NK-92 (cell line): ENCODE measurements around the gene ADRA2B.
"Not testable (repeated sequence)": the region's sequence is repeated elsewhere in the genome, so short reads cannot be mapped to it uniquely, and the experiment has no call there.

Experiments used
- DNase-seq: peaks from one replicate; lab custom pipeline; 2025; ENCODE audit not compliant: unreplicated experiment; lab: John Stamatoyannopoulos, UW

ADRA2B gene

DNA sequence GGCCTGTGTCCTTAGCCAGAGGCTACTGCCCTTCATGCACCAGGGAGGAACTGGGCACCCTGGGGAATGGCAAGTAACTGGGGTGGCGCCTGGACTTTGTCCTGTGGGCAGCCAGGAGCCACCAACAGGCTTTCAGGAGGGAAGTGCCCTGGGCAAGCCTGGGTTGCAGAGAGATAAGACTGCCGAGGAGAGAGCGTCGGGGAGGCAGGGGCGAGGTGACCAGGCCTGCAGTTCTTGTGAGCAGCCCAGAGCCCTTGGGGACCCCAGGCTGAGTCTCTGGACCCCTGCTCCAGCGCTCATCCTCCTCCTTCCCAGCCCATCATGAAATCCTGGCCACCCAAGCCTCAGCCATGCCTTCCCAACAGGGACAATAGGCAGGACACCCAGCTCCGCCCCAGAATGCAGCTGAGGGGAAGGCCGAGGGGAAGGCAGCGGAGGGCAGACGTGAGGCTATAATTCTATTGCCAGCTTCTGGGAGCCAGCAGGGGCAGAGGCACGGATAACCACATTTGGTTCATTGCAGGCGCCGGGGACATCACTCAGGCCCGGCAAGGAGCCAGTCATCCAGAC is 25.1 kb downstream of the ADRA2B start:
- DNase-seq = no peak

DNA sequence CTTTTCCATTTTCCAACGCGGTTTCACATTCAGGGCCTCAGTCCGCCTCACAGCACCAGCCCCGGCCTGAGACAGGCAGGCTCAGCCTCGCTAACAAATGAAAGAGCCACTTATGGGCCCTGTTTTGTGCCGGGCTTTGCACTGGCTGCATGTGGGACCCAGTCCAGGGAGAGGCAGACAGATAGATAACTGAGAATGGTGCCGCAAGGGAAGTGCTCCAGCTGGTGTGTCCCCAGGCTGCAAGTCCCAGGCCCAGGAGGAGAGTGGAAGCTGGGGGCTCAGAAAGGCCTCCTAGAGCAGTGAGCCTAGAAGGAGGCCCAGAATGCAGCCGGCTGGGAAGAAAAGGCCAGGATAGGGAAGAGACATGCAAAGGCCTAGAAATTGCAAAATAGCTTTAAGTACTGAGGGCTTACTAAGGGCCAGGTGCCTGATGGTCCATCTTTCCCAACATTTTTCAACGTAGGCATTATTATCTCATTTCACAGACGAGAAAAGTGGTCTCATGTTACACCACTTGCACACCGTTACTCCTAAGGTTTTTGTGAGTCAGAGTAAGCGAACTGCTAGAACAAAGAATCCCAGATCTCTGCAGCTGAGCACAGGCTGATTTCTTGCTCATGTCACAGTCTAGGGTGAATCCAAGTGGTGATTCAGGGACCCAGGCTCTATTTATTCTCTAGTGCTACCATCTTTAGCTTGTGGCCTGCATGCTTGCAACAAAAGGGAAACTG is 26.0 kb downstream of the ADRA2B start:
- no peak for DNase-seq

DNA sequence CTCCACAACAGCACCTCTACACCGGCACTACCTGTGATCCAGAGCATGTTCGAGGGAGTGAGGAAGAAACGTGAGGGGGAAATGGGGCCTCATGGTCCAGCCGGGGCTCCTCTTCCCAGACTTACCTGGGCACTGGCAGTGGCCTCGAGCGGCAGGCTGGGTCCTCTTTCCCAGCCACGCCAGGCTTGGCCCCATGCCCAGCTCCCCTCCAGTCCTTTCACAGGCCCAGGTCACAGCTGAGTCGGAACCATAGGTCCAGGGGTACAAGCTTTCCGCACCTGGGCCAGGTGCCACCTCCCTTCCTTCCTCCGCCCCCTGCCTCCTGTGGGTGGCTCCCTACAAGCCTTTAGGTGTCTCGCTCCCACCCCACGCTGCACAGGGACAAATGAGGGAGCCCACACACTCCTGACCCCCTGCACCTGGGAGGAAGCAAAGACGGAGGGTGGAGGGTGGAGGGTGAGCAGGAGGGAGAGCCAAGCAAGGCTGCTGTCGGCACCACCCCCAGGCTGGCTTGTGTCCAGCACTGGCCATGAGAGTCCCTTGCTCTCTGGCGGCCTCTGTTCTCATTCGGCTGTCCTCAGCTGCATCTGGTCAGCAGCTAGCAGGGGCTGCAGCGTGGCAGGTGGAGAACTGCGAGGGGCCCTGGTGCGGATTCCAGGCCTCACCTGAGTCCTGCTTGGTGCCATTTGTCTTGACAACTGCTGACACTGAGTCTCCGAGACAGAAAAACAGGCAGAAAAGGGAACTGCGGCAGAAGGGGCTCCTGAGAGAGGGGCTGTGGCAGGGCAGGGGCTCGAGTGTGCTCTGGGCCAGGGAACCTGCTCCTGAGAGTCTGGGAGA is 26.8 kb downstream of the ADRA2B start:
- no peak for DNase-seq

DNA sequence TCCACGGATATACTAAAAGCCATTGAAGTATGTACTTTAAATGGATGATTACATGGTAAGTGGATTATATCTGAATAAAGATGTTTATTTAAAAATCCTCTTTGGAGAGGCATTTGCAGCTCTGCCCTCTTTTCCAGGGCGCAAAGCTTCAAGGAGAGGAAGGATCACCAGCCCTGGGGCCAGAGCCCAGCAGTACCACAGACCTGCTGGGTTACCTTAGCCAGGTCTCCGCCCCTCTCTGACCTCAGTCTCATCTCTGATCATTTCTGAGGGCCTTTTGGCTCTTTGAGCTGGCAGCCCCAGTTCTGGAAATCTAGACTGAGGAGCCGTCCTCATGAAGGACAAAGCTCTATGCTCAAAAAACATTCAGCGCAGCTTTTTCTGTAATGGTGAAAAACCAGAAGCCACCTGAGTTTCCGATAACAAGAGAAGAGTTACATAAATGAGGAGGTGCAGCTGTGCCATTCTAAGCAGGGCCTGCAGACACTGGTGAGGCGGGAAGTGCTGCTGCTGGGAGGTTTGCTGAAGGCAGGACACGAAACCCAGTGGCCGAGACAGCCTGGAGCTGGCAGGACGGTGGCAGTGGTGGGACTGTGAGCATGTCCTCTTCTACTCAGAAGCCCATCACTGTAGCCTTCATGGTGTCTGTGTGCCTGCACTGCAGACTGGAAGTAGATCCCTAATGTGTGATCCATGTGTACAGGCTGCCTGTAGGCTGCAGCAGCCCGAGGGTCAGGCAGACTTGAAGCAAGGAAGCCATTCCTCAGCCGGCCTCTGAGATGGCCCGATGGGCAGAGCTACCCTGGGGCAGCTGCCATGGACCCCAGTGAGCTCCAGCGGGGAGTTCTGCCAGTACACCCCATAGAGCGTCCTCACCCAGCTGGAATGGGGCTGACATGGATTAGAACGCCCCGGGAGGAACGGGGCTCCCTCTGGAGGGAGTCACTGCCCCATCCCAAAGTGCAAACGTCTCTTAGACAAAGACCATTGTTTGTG is 27.7 kb downstream of the ADRA2B start:
- no peak for DNase-seq

DNA sequence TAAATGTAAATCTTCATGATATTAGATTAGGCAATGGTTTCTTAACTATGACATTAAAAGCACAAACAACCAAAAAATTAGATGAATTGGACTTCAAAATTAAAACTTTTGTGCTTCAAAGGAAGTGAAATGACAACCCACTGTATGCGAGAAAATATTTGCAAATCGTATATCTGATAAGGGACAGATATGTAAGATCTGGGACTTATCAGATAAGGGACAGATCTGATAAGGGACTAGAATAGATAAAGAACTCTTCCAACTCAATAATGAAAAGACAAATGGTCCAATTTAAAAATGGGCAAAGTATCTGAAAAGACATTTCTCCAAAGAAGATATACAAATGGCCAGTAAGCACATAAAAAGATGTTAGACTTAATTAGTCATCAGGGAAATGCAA is 29.2 kb downstream of the ADRA2B start:
- no peak for DNase-seq

DNA sequence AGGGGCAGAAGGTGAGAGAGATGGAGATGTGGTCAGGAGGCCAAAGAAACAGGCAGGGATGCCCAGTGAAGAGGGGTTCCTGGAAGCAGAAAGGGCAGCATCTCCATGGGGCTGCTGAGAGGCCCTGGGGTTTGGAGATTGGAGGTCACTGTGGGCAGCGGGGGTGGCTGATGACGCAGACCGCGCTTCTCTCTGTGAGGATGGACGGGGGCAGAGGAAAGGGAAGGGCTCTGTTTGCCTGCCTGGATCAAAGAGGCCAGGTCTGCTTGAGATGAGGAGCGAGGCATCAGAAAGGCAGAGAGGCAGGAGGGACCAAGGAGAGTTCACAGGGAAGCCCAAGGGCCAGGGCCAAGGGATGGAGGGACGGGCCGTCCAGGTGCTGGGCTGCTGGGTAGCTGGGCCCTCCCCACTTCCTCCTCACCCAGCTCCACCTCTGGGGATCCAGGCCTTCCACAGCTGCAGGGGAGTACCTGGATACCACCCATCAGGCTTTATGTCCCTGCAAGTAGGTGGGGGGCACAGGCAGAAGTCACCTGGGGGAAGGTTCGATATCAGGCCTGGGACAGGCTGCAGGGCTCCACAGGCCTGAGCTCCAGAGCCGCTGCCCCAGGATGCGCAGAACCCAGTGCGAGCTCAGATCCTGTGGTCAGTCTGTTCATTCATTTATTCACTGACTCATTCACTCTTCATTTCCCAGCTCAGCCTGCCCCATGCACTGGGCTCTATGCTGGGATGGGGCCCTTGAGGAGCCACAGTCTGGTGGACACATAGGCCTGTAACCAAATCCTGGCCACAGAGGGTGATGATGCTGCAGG is 30.6 kb downstream of the ADRA2B start:
- DNase-seq = no peak

DNA sequence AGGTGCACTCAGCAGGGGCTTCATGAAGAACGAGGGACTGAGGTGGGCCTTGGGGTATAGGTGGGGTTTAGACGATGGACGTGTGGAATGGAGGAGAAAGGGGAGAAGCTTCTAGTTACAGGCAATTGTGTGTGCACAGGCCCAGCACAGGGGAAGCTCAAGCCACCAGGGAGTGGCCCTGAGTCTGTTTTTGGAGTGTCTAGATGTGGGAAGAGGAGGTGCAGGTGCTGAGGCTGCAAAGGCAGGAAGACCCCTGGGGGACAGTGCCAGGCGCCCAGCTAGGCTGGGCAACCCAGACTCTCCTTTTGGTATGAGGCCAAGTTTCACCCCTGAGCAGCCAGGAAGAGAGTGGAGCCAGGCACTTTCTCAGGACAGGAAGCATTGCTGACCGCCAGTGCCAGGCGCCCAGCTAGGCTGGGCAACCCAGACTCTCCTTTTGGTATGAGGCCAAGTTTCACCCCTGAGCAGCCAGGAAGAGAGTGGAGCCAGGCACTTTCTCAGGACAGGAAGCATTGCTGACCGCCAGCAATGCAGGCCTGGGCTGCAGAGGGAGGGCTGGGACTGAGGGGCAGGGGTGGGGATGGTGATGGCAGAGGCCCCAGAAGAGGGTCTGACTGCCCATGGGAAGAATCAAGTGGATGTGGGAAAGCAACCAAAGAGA is 31.4 kb downstream of the ADRA2B start:
- DNase-seq = not testable (repeated sequence)

DNA sequence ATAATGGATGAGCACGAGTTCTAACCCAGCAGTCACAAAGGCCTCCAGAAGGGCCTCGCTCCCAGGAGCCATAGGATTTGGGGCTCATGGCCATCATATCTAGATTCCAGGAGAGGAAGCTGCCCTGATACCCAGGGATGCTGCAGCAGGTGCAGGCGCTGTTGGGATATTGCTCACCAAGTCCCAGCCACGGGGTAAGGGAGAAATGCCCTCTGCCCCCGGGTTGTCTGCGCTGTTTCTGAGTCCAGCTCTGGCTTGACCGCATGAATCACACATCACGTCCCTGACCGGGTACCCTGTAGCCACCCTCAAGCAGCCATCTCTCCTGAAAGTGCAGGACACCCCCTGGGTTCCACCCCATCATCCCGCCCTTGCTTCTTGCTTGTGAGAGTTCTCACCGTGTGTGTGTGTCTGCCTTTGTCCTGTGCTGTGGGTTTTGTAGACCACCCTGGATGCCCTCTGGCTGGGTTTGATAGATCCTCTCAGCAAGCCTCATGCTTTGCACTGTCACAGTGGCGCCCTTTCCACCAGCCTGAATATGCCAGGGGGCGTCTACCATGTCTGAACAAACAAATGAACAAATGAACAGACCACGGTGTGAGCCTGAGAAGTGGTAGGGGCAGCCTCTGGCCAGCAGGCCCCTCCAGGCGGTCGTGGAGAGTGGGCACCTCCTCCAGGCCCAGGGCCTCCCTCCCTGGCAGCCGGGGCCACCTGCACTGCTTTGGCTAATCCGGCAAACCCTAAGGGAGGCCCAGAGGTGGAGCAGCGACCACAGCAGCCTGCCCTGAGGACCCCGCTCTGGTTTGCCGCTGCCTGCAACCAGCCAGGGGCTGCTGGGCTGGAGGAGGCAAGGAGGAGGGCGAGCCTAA is 32.1 kb downstream of the ADRA2B start:
- DNase-seq = no peak

DNA sequence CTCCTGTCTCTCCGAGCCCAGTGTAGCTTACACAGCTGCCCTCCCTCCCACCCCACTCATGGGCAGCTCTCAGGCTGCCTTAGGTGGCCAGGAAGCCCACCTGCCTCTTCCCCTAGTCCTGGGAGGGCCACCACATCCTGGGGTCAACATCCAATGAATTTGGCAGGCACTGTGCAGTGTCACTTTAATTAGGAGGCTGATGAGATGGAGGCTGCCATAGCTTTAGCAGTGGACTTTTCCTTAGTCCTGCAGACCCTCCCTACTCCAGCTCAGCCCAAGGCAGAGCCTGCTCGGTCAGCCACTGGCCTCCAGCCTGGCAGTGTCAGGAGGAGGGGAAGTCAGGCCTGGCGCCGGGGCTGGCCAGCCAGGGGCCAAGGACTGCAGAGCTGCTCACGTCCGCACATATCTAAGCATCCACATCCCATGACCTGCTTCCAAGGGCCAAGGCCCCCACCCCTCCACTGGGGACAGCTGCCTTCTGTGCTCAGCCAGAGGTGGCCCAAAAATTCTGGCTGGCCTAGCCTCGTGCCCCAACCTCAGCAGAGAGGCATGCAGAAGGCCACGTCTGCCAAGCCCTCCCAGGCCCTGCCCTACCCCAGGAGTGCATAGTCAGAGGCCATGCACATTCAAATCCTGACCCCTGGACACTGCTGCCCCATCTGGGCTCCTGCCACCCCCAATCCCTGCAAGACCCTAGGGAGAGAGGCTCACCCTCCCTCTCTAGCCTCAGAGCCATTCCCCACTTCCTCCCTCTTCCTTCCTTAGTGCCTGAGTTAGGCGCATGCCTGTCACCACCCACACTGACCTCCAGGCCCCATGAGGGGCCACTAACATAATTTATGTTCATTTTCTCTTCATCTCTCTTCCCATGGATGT is 33.1 kb downstream of the ADRA2B start:
- no peak for DNase-seq

DNA sequence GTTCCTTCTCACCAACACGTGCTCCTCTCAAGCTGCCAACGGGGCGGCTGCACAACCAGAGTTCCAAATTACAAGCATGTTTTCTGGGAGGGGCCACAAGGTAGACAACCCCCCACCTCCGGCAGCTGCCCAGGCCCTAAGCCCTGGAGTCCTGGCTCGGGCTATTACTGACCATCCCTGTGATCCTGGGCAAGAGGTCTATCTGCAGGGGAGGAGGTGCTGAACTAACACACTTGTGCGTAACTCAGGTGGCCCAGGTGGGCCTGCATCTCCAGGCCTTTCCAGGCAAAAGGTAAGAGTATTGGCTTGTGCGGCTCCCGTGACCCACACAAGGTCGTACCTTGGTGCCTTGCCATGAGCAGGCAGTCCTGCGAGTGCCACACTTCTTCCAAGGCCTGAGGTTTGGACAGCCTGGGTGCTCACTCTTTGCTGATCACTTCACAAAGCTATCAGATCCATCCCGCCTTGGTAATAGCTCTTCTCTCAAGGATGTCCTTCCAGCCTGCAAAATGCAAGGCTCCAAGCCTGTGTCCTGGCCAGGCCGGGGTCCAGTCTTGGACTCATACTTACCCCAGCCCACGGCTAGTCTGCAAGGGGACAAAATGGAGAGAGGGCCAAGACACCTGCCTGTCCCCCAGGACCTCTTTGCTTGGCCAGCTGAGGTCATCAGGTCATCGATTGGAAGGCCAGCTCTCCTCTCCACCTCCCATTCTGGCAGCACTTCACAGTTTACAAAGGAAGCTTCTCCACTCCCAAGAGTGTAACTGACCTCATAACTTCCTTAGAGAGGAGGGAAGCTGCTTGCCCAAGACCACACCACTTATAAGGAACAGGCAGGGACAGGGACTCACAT is 33.9 kb downstream of the ADRA2B start:
- no peak for DNase-seq

DNA sequence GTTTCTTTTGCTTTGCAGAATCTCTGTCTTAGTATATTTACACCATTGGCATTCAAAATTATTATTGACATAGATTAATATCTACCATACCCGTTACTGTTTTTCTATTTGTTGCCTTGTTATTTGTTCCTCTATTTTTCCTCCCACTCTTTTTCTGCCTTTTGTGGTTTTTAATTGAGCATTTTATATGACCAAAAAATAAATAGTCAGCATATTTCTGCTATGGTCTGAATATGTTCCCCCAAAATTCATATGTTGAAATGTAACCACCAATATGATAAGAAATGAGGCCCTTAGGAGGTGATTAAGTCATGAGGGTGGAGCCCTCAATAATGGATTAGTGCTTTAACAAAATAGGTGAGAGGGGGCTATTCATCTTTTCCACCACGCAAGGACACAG is 35.3 kb downstream of the ADRA2B start:
- DNase-seq = no peak

DNA sequence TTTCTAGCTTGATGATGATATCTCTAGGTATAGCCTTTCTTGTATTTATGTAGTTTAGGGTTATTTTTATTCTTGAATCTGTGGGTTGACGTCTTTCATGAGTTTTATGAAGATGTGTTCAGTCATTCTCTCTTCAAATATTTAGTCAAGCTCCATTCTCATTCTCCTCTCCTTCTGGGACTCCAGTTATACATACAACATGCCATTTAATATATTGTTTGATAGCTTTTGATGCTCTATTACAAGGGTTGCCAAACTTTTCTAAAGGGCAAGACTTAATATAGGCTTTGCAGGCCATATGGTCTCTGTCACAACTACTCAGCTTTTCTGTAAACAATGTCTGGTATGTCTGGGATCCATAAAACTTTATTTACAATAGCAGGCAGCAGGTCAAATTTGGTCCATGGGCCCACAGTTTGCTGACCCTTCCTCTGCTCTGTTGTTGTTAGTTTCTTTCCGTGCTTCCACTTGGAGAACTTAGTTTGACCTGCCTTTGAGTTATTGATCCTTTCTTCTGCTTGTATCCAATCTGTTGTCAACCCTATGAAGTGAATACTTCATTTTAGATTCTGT is 41.1 kb downstream of the ADRA2B start:
- DNase-seq = no peak

DNA sequence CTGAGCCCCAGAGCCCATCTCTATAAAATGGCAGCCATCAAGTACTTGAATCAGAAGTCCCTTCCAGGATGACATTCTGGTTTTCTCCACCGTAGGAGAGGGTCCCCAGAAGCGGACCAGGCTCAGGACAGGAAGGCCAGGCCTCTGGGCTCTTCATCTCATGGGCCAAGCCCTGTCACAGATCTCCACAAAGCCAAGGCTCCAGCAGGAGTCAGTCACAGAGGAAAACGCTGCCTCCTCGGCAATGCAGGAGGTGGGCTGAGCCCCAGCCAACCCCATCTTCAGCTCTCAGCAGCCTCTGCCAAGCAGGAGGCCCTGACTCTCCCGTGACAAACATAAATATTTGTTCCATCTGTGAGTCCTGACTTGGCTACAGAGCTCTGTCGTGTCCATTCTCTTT is 42.2 kb downstream of the ADRA2B start:
- DNase-seq = no peak

DNA sequence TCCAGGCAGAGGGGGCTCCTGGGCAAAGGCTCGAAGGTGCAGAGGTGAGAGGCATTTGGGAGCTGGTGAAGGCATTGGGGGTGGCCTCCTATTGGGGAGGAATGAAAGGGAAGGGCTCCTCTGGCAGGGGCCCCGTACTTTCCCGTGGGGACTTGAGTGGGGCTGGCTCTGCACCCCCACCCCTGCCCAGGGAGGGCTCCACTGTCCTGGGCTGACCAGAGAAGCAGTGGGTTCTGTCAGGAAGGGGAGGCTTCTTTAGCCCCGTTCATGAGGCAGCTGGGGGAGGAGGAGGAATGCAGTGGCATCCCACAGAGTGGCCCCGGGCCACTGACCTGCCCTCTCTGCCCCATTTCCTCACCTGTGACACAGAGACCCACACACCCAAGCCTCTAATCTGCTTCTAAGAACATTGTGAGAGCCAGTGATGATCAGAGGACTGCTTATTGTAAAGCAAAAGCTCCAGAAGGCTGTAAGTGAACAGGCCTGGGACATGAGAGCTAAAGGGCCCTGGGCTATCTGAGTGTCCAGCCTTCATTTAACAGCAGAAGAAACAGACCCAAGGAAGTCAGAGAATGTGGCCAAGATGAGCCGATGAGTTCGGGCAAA is 43.1 kb downstream of the ADRA2B start:
- DNase-seq = no peak

DNA sequence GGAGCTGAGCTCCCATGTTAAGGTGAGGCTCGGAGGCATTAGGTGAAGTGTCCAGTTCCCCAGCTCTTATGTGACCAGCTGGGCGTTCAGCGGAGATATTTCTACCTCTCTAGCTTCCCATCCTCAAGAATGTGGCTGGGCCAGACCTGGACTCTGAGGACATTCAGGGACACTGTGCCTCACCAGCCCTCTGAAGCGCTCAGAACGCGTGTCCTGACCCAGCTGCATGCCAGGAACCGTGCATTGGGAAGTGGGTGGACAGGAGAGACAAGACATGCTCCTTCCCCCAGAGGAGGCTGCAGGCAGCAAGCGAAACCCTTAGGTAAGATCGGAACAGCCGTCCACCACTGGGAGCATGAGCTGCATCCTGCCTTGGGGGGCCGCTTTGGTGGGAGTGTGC is 43.6 kb downstream of the ADRA2B start:
- DNase-seq = no peak

DNA sequence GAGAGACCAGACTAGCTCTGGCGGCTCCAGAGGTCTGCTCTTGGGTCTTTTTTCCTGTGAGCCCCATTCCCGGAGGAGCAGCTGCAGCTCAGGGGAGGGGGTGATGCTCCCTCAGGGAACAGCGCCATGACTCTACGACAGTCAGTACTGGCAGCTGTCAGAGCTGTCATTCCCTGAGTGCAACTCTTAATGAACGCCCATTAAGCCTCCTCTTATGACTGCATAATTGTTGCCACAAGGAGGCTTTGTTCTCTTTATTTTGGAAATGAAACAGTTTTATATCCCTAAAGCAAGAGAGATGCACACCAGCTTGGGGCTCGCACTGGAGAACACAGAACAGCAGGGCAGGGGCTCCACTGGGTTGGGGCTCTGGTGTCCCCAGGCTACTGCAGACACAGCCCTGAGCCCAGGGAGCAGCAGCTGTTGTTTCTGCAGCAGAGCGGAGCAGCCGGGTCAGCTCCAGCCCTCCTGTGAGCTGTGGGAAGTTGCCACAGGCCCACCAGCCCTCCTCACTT is 44.3 kb downstream of the ADRA2B start:
- not testable (repeated sequence) for DNase-seq
